Peyer's patch (tissue), 4 donors: Measurements from ENCODE around the gene MEI1.

Experiments
- CTCF ChIP-seq, 6 experiments: fragments of 450-650 bp in 4 of 6; fragments of 200-600 bp in 2 of 6; sonication (generic) in 1 of 6; IDR thresholded peaks; one replicate each; pipeline ENCODE4 v1.5.1; 2017 to 2019; ENCODE audit warnings: antibody characterized with exemption in 6 of 6, mild to moderate bottlenecking in 3 of 6, moderate library complexity in 1 of 6
- POLR2A ChIP-seq, 2 donors: fragments of 450-650 bp; IDR thresholded peaks; one replicate each; pipeline ENCODE4 v1.5.1; 2017; ENCODE audit warnings: antibody characterized with exemption in 2 of 2, mild to moderate bottlenecking in 2 of 2, moderate library complexity in 2 of 2

- TF ChIP-seq CTCF (IDR thresholded peaks at IDR 0.05) (no peak), POLR2A (IDR thresholded peaks at IDR 0.05) (no peak)
Observed at GRCh38 chr22:41831828-41832552, 132.7 kb downstream of the MEI1 start.
